ENCODE measurements around the gene ADAMTS15. TPM values are rescaled to one million over a fixed set of nuclear protein-coding genes. Genes with fewer than 3 reads are reported as not detected.

ADAMTS15 gene
- total RNA-seq, 1 donor from 2014 or later: 13.8 TPM

DNA sequence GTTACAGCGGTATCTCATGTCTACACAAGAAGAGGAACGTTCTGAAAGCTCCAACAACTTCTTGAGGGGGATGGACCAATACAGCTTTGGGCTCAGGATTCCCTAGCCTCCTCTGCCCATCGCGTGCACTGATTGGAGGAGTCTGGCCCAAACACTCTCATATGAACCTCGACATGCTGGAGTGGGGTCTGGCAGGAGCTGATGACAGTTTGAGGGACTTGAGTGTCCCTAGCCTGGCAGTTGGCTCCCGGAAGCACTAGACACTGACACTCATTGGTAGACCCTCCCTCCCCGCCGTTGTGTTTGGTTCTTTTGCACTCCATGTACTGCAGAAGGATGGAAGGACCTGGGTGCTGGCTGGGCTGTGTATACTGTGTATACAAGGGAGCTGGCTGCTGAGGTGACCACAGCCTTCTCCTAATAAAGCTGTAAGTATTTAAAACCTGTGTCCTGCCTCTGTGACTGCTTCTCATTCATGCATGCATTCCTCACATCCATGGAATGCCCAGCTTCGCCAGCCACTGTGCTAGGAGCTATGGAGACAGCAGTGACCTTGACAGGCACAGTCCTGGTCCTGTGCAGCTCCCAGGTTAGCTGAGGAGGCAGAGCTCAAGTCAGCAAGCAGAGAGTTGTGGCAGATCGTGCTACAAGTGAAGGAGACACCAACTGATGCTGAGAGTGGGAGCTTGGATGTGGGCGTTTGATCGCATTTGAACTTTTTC lies 27.9 kb downstream of the ADAMTS15 start:
- Histone ChIP-seq H3K4me2 (ENCODE audit: low read length) (no peak overlapping the region), H3K27me3 (ENCODE audit: insufficient read depth, low read length) (no peaks in the 10 kb centered on the region), H3K9ac (ENCODE audit: low read length) (no peak overlapping the region), H3K9me3 (ENCODE audit: insufficient read depth, low read depth, low read length) (no peaks in the 10 kb centered on the region), H3K79me2 (ENCODE audit: insufficient read depth, low read length) (no peaks in the 10 kb centered on the region), H3K4me1 (ENCODE audit: insufficient read depth, low read length) (peaks cover 48% of the 10 kb centered on the region), H3K36me3 (ENCODE audit: insufficient read depth, low read length) (no peaks in the 10 kb centered on the region), H3K4me3 (ENCODE audit: insufficient read depth, low read depth, low read length) (no peak overlapping the region), H4K20me1 (ENCODE audit: insufficient read depth, low read length) (no peaks in the 10 kb centered on the region), H2AFZ (ENCODE audit: low read depth, low read length) (no peak overlapping the region), H3K27ac (ENCODE audit: low read depth, low read length) (no peak overlapping the region)
- Mint-ChIP-seq H3K36me3 (ENCODE audit: low read depth, unreplicated experiment) (peaks cover 5% of the 10 kb centered on the region), H3K4me1 (ENCODE audit: low read depth, unreplicated experiment) (peaks cover 15% of the 10 kb centered on the region), H3K27ac (ENCODE audit: unreplicated experiment) (peak overlapping the region; percentile 79), H3K27me3 (ENCODE audit: low read depth, unreplicated experiment) (peaks cover 14% of the 10 kb centered on the region), H3K4me3 (ENCODE audit: unreplicated experiment) (no peak overlapping the region), H3K9me3 (ENCODE audit: unreplicated experiment) (no peaks in the 10 kb centered on the region)
- no peak for FAIRE-seq
- TF ChIP-seq, protein P1, sequence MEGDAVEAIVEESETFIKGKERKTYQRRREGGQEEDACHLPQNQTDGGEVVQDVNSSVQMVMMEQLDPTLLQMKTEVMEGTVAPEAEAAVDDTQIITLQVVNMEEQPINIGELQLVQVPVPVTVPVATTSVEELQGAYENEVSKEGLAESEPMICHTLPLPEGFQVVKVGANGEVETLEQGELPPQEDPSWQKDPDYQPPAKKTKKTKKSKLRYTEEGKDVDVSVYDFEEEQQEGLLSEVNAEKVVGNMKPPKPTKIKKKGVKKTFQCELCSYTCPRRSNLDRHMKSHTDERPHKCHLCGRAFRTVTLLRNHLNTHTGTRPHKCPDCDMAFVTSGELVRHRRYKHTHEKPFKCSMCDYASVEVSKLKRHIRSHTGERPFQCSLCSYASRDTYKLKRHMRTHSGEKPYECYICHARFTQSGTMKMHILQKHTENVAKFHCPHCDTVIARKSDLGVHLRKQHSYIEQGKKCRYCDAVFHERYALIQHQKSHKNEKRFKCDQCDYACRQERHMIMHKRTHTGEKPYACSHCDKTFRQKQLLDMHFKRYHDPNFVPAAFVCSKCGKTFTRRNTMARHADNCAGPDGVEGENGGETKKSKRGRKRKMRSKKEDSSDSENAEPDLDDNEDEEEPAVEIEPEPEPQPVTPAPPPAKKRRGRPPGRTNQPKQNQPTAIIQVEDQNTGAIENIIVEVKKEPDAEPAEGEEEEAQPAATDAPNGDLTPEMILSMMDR (IDR thresholded peaks at IDR 0.05; ENCODE audit: insufficient read depth, low read depth, low read length): no peak
- no peak for TF ChIP-seq EZH2 (IDR thresholded peaks at IDR 0.05; ENCODE audit: insufficient read depth, low read length)
- DNase-seq (ENCODE audit: low read depth): no peak

DNA sequence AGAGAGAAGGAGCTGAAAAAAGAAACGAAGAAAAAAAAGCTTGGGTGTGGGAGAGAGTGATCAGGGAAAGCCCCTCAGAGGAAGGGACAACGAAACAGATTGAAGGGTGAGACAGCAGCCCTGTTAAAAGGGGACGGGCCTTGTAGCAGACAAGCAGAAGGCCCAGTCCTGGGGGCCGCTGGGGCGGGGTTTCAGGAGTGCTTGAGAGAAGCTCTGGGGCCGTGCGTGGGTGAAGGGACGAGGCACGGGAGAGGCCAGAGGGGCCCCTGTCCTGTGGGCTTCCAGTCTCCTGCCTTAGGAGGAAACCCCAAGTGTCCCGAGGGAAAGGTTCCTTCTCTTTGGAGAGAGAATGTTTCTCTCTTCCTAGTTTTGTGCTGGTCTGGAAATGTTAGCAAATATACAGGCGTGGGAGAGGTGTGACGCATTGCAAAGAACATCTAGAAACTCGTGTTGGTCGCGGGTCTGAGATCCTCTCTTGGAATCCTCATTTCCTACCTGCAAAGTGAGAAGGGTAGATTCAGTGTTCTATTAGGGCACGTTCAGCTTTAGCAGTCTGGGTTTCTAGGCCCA lies 28.6 kb downstream of the ADAMTS15 start:
- Mint-ChIP-seq H3K9me3 (ENCODE audit: unreplicated experiment) (no peaks in the 10 kb centered on the region), H3K27ac (ENCODE audit: unreplicated experiment) (peak overlapping the region; percentile 92), H3K36me3 (ENCODE audit: low read depth, unreplicated experiment) (peaks cover 2% of the 10 kb centered on the region), H3K4me3 (ENCODE audit: unreplicated experiment) (no peak overlapping the region), H3K27me3 (ENCODE audit: low read depth, unreplicated experiment) (peaks cover 9% of the 10 kb centered on the region), H3K4me1 (ENCODE audit: low read depth, unreplicated experiment) (peaks cover 16% of the 10 kb centered on the region)
- Histone ChIP-seq H3K4me1 (ENCODE audit: insufficient read depth, low read length) (peaks cover 48% of the 10 kb centered on the region), H3K4me3 (ENCODE audit: insufficient read depth, low read depth, low read length) (no peak overlapping the region), H4K20me1 (ENCODE audit: insufficient read depth, low read length) (no peaks in the 10 kb centered on the region), H3K79me2 (ENCODE audit: insufficient read depth, low read length) (no peaks in the 10 kb centered on the region), H3K4me2 (ENCODE audit: low read length) (no peak overlapping the region), H2AFZ (ENCODE audit: low read depth, low read length) (no peak overlapping the region), H3K36me3 (ENCODE audit: insufficient read depth, low read length) (no peaks in the 10 kb centered on the region), H3K9me3 (ENCODE audit: insufficient read depth, low read depth, low read length) (no peaks in the 10 kb centered on the region), H3K27me3 (ENCODE audit: insufficient read depth, low read length) (no peaks in the 10 kb centered on the region), H3K27ac (ENCODE audit: low read depth, low read length) (no peak overlapping the region), H3K9ac (ENCODE audit: low read length) (no peak overlapping the region)
- no peak for TF ChIP-seq EZH2 (IDR thresholded peaks at IDR 0.05; ENCODE audit: insufficient read depth, low read length)
- TF ChIP-seq, protein P1 (IDR thresholded peaks at IDR 0.05; ENCODE audit: insufficient read depth, low read depth, low read length): no peak
- no peak for DNase-seq (ENCODE audit: low read depth)
- no peak for FAIRE-seq
